Astrocyte of the spinal cord (primary cell): Measurements from ENCODE around the gene RALGAPB.

ENCODE experiments used
- DNase-seq: peaks from one replicate; pipeline ENCODE4 v3.0.0; 2011; ENCODE audit warnings: low read depth, low spot score
- H3K4me3 ChIP-seq: 2 replicates; pipeline ENCODE4 v1.5.1; 2011; ENCODE audit warnings: low read depth, mild to moderate bottlenecking, low read length, moderate library complexity
- in situ Hi-C: cut with HindIII; loops from 2 replicates; pipeline ENCODE4 v1.10.0; 2017; ENCODE audit warnings: low sequenced_read_pairs
- TF ChIP-seq, protein P1 (sequence below): IDR thresholded peaks from 2 replicates; pipeline ENCODE4 v1.5.1; 2012; ENCODE audit warnings: low read depth, mild to moderate bottlenecking, low read length, inconsistent platforms

The RALGAPB gene

DNA sequence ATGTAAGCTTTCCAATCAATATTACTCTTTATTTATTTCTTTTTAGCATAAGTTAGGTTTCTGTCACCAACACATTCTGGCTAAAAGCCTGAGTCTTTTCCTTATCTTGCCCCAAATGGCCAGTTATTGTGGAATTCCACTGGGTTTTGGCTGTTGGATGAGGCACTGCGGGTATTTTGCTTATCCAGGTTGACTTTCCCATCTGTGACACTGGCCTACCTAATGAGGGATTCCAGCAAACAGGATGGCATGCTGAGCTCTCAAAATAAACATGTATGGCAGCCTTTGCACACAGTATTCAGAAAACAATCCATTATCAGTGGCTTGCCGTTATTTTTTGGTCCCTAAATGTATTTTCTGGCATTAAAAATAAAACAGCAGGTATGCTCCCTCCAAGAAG, 6.5 kb upstream of the RALGAPB start:
- DNase-seq = no peak
- no peak overlapping the region for H3K4me3 ChIP-seq
- in situ Hi-C loops = no loop called here
- TF ChIP-seq, protein P1, sequence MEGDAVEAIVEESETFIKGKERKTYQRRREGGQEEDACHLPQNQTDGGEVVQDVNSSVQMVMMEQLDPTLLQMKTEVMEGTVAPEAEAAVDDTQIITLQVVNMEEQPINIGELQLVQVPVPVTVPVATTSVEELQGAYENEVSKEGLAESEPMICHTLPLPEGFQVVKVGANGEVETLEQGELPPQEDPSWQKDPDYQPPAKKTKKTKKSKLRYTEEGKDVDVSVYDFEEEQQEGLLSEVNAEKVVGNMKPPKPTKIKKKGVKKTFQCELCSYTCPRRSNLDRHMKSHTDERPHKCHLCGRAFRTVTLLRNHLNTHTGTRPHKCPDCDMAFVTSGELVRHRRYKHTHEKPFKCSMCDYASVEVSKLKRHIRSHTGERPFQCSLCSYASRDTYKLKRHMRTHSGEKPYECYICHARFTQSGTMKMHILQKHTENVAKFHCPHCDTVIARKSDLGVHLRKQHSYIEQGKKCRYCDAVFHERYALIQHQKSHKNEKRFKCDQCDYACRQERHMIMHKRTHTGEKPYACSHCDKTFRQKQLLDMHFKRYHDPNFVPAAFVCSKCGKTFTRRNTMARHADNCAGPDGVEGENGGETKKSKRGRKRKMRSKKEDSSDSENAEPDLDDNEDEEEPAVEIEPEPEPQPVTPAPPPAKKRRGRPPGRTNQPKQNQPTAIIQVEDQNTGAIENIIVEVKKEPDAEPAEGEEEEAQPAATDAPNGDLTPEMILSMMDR = no peak

DNA sequence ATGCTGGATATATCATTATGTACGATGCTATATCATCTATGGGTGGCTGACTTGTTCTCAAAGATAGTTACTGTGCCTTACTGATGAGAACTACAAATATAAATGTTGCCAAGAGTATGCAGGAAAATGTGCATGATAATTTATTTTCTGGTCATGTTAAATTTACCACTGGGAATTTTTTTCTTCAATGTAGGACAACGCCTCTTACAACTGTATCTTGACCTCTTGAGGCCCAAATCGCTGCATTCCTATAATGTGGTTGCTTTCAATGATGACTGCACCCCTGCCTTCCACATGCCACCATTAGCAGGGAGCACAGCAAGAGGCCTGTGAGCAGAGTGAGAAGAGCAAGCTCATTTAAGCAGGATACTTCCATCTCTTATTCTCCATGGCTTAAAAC, 5.7 kb upstream of the RALGAPB start:
- in situ Hi-C loops = no loop called here
- H3K4me3 ChIP-seq = no peak overlapping the region
- no peak for DNase-seq
- TF ChIP-seq, protein P1 = no peak

DNA sequence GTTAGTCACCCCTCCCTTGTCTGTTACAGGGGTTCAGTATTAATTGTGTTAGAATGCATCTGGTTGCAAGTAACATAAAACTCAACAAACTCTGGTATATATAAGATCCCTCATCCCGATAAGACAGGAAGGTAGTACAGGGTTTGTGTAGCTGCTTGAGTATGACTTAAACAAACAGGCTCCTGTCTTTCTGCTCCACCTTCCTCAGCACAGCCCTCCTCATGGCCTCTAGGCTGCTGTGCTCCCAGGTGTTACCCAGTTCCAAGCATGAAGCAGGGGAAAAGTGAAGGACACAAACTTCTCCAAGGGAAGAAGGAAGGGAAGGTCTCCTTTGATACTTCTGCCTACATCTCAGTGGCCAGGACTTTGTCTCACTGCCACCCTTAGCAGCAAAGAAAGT, 1.4 kb upstream of the RALGAPB start:
- in situ Hi-C loops = no loop called here

DNA sequence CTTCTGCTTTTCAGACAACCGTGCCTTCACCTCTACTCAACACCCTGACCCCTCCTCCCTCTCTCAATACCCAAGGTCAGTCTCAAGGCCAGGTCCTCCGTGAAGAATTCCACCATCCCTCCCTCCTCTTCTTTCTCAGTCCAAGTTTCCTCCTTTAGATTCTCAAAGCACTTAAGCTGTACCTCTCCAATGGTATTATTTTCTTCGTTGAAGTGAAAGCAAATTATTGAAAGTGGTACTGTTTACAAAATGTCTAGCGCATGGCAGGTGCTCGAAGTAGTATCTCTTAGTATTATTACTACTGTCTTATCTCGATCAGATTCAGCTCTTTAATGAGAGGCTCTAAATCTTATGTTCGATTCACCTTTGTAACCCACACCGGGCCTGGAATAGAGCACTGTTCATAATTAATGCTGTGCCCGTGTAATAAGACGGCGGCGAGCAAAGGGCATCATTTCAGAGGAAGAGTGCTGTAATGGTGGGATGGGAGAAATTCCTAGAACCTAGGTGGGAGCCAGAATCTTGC, 593 bp upstream of the RALGAPB start:
- in situ Hi-C loops = no loop called here
- DNase-seq = no peak
- TF ChIP-seq, protein P1 = no peak
- H3K4me3 ChIP-seq = peak overlapping the region; percentile 84

More for the DNA sequence above, 1.4 kb upstream of the RALGAPB start:
- no peak overlapping the region for H3K4me3 ChIP-seq
- no peak for DNase-seq
- TF ChIP-seq, protein P1 = no peak

DNA sequence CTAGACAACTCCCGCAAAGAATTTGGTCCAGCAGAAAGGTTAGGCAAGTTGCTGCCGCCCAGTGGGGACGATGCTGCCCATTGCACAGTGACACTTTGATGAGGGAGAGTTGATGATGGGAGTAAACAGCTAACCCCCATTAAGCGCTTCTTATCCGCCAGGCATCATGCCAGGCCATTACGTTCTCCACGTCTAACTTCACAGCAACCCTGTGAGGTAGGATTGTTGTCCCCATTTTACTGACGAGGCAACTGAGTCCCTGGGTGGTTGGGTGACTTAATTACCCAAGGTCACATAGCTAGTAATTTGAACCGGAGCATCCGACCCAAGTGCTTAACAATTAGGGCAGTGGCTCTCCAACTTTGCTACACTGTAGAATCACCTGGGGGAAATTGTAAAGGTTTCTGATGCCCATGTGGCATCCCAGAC, 738 bp downstream of the RALGAPB start:
- peak; percentile 8 for DNase-seq

DNA sequence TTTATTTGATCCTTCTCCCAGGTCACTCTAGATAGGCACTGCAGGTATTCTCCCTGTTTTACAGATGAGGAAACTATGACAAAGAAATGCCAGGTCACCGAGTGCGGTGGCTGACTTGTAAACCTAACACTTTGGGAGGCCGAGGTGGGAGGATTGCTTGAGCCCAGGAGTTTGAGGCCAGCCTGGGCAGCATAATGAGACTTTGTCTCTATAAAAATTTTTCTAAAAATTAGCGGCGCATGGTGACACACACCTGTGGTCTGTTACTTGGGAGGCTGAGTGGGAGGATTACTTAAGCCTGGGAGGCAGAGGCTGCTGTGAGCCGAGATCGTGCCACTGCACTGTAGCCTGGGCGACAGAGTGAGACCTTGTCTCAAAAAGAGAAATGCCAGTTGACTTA, 5.1 kb downstream of the RALGAPB start:
- no peak overlapping the region for H3K4me3 ChIP-seq
- DNase-seq = no peak
- in situ Hi-C loops = no loop called here
- TF ChIP-seq, protein P1 = no peak

More for the DNA sequence above, 738 bp downstream of the RALGAPB start:
- TF ChIP-seq, protein P1 = peak; percentile 20
- in situ Hi-C loops = no loop called here
- peak overlapping the region; percentile 84 for H3K4me3 ChIP-seq
